Measurements from ENCODE around the gene TEAD3.
A peak's percentile ranks its signal among the peaks of the same experiment; 100 is the strongest.

The TEAD3 gene

DNA sequence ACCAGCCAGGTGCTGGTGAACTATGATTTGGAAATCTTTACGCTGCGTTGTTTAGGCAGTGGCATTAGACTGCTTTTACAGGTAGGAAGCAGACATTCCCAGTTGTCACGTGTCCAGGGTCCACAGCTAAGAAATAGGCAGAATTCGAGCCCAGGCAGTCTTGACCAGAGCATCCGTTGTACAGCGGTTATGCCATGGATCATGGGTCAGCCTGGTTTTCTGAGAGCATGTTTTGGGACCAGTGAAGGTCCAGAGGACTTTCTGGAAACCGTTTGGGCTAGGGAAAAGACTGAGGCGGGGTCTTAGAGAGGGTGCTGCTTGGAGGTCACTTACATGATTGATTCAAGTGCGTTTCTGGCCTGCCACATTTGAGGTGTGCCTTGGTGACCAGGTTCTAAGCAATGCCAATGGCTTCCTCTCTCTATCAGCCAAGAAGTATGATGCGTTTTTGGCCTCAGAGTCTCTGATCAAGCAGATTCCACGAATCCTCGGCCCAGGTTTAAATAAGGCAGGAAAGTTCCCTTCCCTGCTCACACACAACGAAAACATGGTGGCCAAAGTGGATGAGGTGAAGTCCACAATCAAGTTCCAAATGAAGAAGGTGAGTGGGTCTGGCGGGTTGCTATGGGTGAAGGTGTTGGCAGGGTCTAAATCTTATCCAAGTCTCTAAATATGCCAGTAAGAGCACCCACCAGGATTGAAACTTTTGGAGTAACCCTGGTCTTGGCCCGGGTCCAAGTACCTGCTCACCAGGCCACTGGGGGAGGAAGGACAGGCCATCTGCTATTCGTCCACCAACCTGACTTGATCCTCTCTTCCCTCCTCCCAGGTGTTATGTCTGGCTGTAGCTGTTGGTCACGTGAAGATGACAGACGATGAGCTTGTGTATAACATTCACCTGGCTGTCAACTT is 26.9 kb downstream of the TEAD3 start:
- TF ChIP-seq, protein P1, sequence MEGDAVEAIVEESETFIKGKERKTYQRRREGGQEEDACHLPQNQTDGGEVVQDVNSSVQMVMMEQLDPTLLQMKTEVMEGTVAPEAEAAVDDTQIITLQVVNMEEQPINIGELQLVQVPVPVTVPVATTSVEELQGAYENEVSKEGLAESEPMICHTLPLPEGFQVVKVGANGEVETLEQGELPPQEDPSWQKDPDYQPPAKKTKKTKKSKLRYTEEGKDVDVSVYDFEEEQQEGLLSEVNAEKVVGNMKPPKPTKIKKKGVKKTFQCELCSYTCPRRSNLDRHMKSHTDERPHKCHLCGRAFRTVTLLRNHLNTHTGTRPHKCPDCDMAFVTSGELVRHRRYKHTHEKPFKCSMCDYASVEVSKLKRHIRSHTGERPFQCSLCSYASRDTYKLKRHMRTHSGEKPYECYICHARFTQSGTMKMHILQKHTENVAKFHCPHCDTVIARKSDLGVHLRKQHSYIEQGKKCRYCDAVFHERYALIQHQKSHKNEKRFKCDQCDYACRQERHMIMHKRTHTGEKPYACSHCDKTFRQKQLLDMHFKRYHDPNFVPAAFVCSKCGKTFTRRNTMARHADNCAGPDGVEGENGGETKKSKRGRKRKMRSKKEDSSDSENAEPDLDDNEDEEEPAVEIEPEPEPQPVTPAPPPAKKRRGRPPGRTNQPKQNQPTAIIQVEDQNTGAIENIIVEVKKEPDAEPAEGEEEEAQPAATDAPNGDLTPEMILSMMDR (conservative IDR thresholded peaks at IDR 0.05; ENCODE audit: low read length) = no peak
- peak overlapping the region; percentile 86 for H3K4me3 ChIP-seq (ENCODE audit: low read length)
- no peak for DNase-seq (ENCODE audit: low read depth)

DNA sequence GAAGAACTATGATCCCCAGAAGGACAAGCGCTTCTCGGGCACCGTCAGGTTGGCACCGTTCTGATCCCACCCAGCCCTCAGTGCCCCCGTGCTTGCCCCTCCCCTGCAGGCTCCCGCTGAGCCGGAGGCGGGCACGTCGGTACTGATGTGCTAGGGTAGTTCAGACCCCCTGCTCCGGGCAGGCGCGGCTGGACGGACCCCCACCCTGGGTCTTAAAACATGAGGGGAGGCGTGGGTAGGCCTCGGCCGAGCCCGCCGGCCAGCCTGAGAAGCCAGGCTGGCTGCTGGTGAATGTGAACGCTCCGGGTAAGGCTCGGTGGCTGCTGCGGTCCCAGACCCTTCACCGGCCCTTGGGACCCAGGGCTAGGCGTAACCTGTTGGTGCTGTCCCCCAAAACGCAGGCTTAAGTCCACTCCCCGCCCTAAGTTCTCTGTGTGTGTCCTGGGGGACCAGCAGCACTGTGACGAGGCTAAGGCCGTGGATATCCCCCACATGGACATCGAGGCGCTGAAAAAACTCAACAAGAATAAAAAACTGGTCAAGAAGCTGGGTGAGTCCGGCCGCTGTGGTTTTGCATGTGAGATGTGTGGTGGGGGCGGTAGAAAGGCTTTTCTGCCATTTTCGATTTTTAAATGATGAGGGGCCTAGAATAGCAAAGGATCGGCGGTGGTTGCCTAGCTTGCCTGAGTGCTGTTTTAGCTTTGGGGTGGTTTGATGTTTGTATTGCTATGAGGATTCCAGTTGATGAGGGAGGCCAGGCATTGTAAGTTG is 27.7 kb downstream of the TEAD3 start:
- DNase-seq (ENCODE audit: low read depth) = no peak
- TF ChIP-seq, protein P1 (conservative IDR thresholded peaks at IDR 0.05; ENCODE audit: low read length) = no peak
- H3K4me3 ChIP-seq (ENCODE audit: low read length) = peak overlapping the region; percentile 86

DNA sequence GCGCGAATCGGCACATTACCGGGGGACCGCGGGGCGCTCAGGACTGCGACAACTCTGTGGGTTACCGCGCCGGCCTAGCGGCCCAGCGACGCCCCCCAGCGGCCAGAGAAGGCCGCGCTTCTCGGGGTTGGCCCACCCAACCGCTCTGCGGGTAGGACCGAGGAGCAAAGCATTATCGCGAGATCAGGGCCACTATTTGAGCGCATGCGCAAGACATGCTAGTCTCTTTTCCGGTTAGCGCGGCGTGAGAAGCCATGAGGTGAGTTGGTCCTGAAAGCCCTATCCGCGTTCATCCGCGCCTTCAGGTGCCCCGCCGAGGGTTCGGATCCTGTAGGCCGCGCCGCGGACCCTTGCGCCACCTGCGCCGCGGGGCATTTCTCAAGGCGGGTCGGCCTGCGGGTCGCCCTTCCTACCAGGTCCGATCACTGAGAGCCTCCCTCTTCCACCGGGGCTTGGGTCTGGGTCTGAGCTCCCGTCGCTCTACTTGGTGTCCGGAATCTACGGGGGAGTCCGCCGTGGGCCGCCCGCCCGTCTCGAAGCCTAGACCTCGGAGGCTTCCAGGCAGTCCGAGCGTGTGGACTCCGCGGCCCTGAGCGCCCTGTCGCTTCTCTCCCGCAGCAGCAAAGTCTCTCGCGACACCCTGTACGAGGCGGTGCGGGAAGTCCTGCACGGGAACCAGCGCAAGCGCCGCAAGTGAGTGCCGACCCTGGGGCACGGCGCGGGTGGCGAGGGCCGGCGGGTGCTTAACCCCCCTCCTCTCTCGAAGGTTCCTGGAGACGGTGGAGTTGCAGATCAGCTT is 28.5 kb downstream of the TEAD3 start, which contains the start of gene RPL10A:
TSS of gene RPL10A (plus strand) at position 221 of the 799 bp plus-strand sequence. CDS start at position 255, 34 bp downstream.
- DNase-seq (ENCODE audit: low read depth) = peak; percentile 95
- TF ChIP-seq, protein P1 (conservative IDR thresholded peaks at IDR 0.05; ENCODE audit: low read length) = peak; percentile 83
- peak within 1 kb of the TSS; percentile 86 for H3K4me3 ChIP-seq (ENCODE audit: low read length)

DNA sequence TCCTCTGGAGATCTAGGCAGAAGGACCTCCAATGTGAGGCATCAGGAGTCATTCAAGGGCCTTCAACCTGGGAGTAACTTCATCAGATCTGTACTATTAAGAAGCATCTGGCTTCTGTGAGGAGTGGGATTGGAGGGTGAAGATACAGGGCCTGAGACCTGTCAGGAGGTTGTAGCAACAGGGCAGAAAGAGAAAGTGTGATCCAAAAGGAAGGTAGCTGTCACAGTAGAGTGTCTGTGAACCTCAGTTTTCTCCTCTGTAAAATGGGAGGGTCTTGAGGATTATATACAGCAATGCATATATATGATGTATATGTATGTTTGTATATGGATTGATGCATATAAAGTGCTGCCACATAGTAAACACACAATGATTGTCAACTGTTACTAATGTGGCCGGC is 31.2 kb downstream of the TEAD3 start:
- TF ChIP-seq, protein P1 (conservative IDR thresholded peaks at IDR 0.05; ENCODE audit: low read length) = no peak
- no peak overlapping the region for H3K4me3 ChIP-seq (ENCODE audit: low read length)
- no peak for DNase-seq (ENCODE audit: low read depth)

DNA sequence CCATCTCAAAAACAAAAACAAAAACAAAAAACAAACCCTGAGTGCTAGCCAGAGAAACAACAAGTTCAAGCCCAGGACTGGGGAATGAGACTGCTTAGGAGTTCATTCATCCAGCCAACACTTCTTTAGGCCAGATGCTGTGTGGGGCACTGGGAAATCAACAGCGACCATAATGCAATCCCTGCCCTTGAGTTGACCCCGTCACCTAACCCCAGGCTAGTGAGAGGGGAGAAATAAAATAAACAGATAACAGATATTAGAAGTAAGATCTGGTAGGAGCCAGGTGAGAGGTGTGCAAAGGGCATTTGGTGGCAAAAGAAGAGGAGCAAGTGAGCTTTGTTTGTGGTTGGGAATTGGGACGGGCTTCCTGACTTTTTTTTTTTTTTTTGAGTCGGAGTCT is 33.6 kb downstream of the TEAD3 start:
- DNase-seq (ENCODE audit: low read depth) = no peak
- TF ChIP-seq, protein P1 (conservative IDR thresholded peaks at IDR 0.05; ENCODE audit: low read length) = no peak
- no peak overlapping the region for H3K4me3 ChIP-seq (ENCODE audit: low read length)

DNA sequence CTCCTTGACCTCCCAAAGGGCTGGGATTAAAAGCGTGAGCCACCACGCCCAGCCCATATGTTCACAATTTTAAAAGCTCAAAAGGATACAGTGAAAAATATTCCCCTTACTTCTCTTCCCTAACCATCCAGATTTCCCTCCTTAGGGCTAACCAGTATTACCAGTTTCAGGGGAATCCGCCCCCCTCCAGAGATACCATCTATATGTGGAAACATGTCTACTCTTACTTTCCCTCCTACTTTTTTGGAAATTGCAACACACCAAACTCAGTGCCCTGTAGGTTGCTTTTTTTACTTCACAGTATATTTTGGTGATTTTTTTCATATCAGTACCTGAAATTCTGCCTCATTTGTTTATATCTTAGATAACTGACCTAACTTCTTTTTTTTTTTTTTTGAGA is 35.6 kb downstream of the TEAD3 start:
- H3K4me3 ChIP-seq (ENCODE audit: low read length) = no peak overlapping the region
- DNase-seq (ENCODE audit: low read depth) = no peak
- TF ChIP-seq, protein P1 (conservative IDR thresholded peaks at IDR 0.05; ENCODE audit: low read length) = no peak

Measured in AG10803 (cell line).